OCI-LY1 (cell line): Measurements from ENCODE around the gene COA1.
"Not testable (repeated sequence)": the region's sequence is repeated elsewhere in the genome, so short reads cannot be mapped to it uniquely, and the experiment has no call there.

ENCODE experiments used
- H2AFZ ChIP-seq: fragments of 200-600 bp; sonication (generic), shearing (Covaris generic); 2 replicates; pipeline ENCODE4 v1.6.0; 2014; ENCODE audit warnings: antibody characterized with exemption, mild to moderate bottlenecking, low read length
- H3F3A ChIP-seq: fragments of 200-600 bp; sonication (generic), shearing (Covaris generic); 2 replicates; pipeline ENCODE4 v1.6.0; 2014; ENCODE audit warnings: mild to moderate bottlenecking, antibody characterized with exemption, low read length, moderate library complexity; ENCODE audit not compliant: insufficient read depth
- H3K27ac ChIP-seq: fragments of 200-600 bp; sonication (generic); 2 replicates; pipeline ENCODE4 v1.5.1; 2014; ENCODE audit warnings: low read length, mixed run types, mild to moderate bottlenecking, low read depth; ENCODE audit not compliant: poor library complexity, severe bottlenecking
- H3K27me3 ChIP-seq: fragments of 200-600 bp; sonication (generic); 2 replicates; pipeline ENCODE4 v1.6.0; 2014; ENCODE audit warnings: antibody characterized with exemption, mild to moderate bottlenecking, low read length, moderate library complexity; ENCODE audit not compliant: insufficient read depth
- H3K36me3 ChIP-seq: fragments of 200-600 bp; sonication (generic); 2 replicates; pipeline ENCODE4 v1.6.1; 2014; ENCODE audit warnings: mild to moderate bottlenecking, antibody characterized with exemption, low read length, moderate library complexity, mixed read lengths; ENCODE audit not compliant: insufficient read depth
- H3K4me1 ChIP-seq: fragments of 200-600 bp; sonication (generic); 2 replicates; pipeline ENCODE4 v1.5.1; 2014; ENCODE audit warnings: mild to moderate bottlenecking, low read length, moderate library complexity; ENCODE audit not compliant: insufficient read depth, severe bottlenecking
- H3K4me2 ChIP-seq: fragments of 200-600 bp; sonication (generic), shearing (Covaris generic); 2 replicates; pipeline ENCODE4 v1.6.1; 2014; ENCODE audit warnings: low read length
- H3K4me3 ChIP-seq: fragments of 200-600 bp; sonication (generic); 2 replicates; pipeline ENCODE4 v1.5.1; 2014; ENCODE audit warnings: low read length, low read depth, mild to moderate bottlenecking, mixed read lengths; ENCODE audit not compliant: poor library complexity, severe bottlenecking
- H3K79me2 ChIP-seq: fragments of 200-600 bp; shearing (Covaris generic); 2 replicates; pipeline ENCODE4 v1.6.1; 2016; ENCODE audit warnings: mixed run types, low read length, mixed read lengths; ENCODE audit not compliant: insufficient read depth
- H3K9ac ChIP-seq: fragments of 200-600 bp; sonication (generic), shearing (Covaris generic); 2 replicates; pipeline ENCODE4 v1.6.1; 2014; ENCODE audit warnings: mild to moderate bottlenecking, low read length, mixed read lengths
- H3K9me2 ChIP-seq: fragments of 200-600 bp; sonication (generic), shearing (Covaris generic); 2 replicates; pipeline ENCODE4 v1.6.1; 2014; ENCODE audit warnings: low read depth, mild to moderate bottlenecking, low read length, mixed read lengths
- H3K9me3 ChIP-seq: fragments of 200-600 bp; shearing (Covaris generic); 2 replicates; pipeline ENCODE4 v1.6.1; 2014; ENCODE audit warnings: low read length, mixed read lengths
- H4K20me1 ChIP-seq: fragments of 200-600 bp; sonication (generic), shearing (Covaris generic); 2 replicates; pipeline ENCODE4 v1.6.0; 2016; ENCODE audit warnings: mild to moderate bottlenecking, low read length; ENCODE audit not compliant: insufficient read depth
- CTCF ChIP-seq: fragments of 200-600 bp; sonication (generic), shearing (Covaris generic); IDR thresholded peaks from 2 replicates; pipeline ENCODE4 v1.5.1; 2017; ENCODE audit warnings: mild to moderate bottlenecking, antibody characterized with exemption, low read length, moderate library complexity, mixed read lengths
- EZH2 ChIP-seq: fragments of 200-600 bp; sonication (generic), shearing (Covaris generic); IDR thresholded peaks from 2 replicates; pipeline ENCODE4 v1.8.0; 2017; ENCODE audit warnings: borderline replicate concordance, mixed run types, mild to moderate bottlenecking, antibody characterized with exemption, low read length, moderate library complexity, mixed read lengths

Gene COA1

GRCh38 chr7:43691611-43692010 is 37.7 kb downstream of the COA1 start:
- Histone ChIP-seq H3K4me1 (peaks cover 36% of the 10 kb centered on the region), H3F3A (no peaks in the 10 kb centered on the region), H3K9me3 (peaks cover 8% of the 10 kb centered on the region), H3K79me2 (peaks cover 93% of the 10 kb centered on the region), H3K9ac (no peak overlapping the region; the same call in 1 of the 2 replicates), H3K9me2 (no peaks in the 10 kb centered on the region), H4K20me1 (no peaks in the 10 kb centered on the region), H3K27ac (peak overlapping the region; percentile 17), H3K36me3 (peaks cover 4% of the 10 kb centered on the region), H3K27me3 (no peaks in the 10 kb centered on the region), H3K4me3 (no peak overlapping the region), H2AFZ (no peak overlapping the region), H3K4me2 (no peak overlapping the region)
- TF ChIP-seq EZH2 = no peak
- no peak for TF ChIP-seq CTCF

- no peaks in the 10 kb centered on the region for H3F3A ChIP-seq
- H3K27ac ChIP-seq = peak overlapping the region; percentile 17
- H3K4me3 ChIP-seq = no peak overlapping the region
- peaks cover 40% of the 10 kb centered on the region for H3K4me1 ChIP-seq
- H4K20me1 ChIP-seq = no peaks in the 10 kb centered on the region
- H3K9me3 ChIP-seq = peaks cover 8% of the 10 kb centered on the region
- peaks cover 86% of the 10 kb centered on the region for H3K79me2 ChIP-seq
- H2AFZ ChIP-seq = no peak overlapping the region
- H3K36me3 ChIP-seq = peaks cover 4% of the 10 kb centered on the region
- TF ChIP-seq EZH2 (no peak), CTCF (no peak)
- H3K9ac ChIP-seq = no peak overlapping the region
- H3K4me2 ChIP-seq = no peak overlapping the region
- H3K27me3 ChIP-seq = no peaks in the 10 kb centered on the region
- H3K9me2 ChIP-seq = no peaks in the 10 kb centered on the region
These were observed 40.2 kb downstream of the COA1 start for GRCh38 chr7:43689115-43689514.

- H4K20me1 ChIP-seq, H3F3A ChIP-seq, H2AFZ ChIP-seq, H3K4me3 ChIP-seq, H3K27ac ChIP-seq, H3K36me3 ChIP-seq, H3K9ac ChIP-seq, H3K9me2 ChIP-seq, H3K9me3 ChIP-seq, H3K27me3 ChIP-seq, H3K4me2 ChIP-seq: not testable (repeated sequence)
- Histone ChIP-seq H3K79me2 (peaks cover 81% of the 10 kb centered on the region), H3K4me1 (peaks cover 50% of the 10 kb centered on the region)
These were observed 41.5 kb downstream of the COA1 start for GRCh38 chr7:43687866-43688265.

- Histone ChIP-seq H4K20me1 (no peaks in the 10 kb centered on the region), H3K9ac (no peak overlapping the region), H3K27ac (no peak overlapping the region), H3K79me2 (peaks cover 81% of the 10 kb centered on the region), H3K4me3 (no peak overlapping the region), H3K4me1 (peaks cover 50% of the 10 kb centered on the region), H2AFZ (no peak overlapping the region), H3K9me3 (peaks cover 8% of the 10 kb centered on the region), H3F3A (no peaks in the 10 kb centered on the region), H3K27me3 (no peaks in the 10 kb centered on the region), H3K36me3 (peaks cover 4% of the 10 kb centered on the region), H3K9me2 (no peaks in the 10 kb centered on the region), H3K4me2 (no peak overlapping the region)
- TF ChIP-seq CTCF = no peak
- no peak for TF ChIP-seq EZH2
These were observed 42.3 kb downstream of the COA1 start for GRCh38 chr7:43686991-43687390.
